OCI-LY1 (cell line): ENCODE results near the gene NLGN3.
A peak's percentile ranks its signal among the peaks of the same experiment; 100 is the strongest.

Source experiments
- H2AFZ ChIP-seq: fragments of 200-600 bp; sonication (generic), shearing (Covaris generic); 2 replicates; pipeline ENCODE4 v1.6.0; 2014; ENCODE audit warnings: antibody characterized with exemption, mild to moderate bottlenecking, low read length
- H3F3A ChIP-seq: fragments of 200-600 bp; sonication (generic), shearing (Covaris generic); 2 replicates; pipeline ENCODE4 v1.6.0; 2014; ENCODE audit warnings: mild to moderate bottlenecking, antibody characterized with exemption, low read length, moderate library complexity; ENCODE audit not compliant: insufficient read depth
- H3K27ac ChIP-seq: fragments of 200-600 bp; sonication (generic); 2 replicates; pipeline ENCODE4 v1.5.1; 2014; ENCODE audit warnings: low read length, mixed run types, mild to moderate bottlenecking, low read depth; ENCODE audit not compliant: poor library complexity, severe bottlenecking
- H3K27me3 ChIP-seq: fragments of 200-600 bp; sonication (generic); 2 replicates; pipeline ENCODE4 v1.6.0; 2014; ENCODE audit warnings: antibody characterized with exemption, mild to moderate bottlenecking, low read length, moderate library complexity; ENCODE audit not compliant: insufficient read depth
- H3K36me3 ChIP-seq: fragments of 200-600 bp; sonication (generic); 2 replicates; pipeline ENCODE4 v1.6.1; 2014; ENCODE audit warnings: mild to moderate bottlenecking, antibody characterized with exemption, low read length, moderate library complexity, mixed read lengths; ENCODE audit not compliant: insufficient read depth
- H3K4me1 ChIP-seq: fragments of 200-600 bp; sonication (generic); 2 replicates; pipeline ENCODE4 v1.5.1; 2014; ENCODE audit warnings: mild to moderate bottlenecking, low read length, moderate library complexity; ENCODE audit not compliant: insufficient read depth, severe bottlenecking
- H3K4me2 ChIP-seq: fragments of 200-600 bp; sonication (generic), shearing (Covaris generic); 2 replicates; pipeline ENCODE4 v1.6.1; 2014; ENCODE audit warnings: low read length
- H3K4me3 ChIP-seq: fragments of 200-600 bp; sonication (generic); 2 replicates; pipeline ENCODE4 v1.5.1; 2014; ENCODE audit warnings: low read length, low read depth, mild to moderate bottlenecking, mixed read lengths; ENCODE audit not compliant: poor library complexity, severe bottlenecking
- H3K79me2 ChIP-seq: fragments of 200-600 bp; shearing (Covaris generic); 2 replicates; pipeline ENCODE4 v1.6.1; 2016; ENCODE audit warnings: mixed run types, low read length, mixed read lengths; ENCODE audit not compliant: insufficient read depth
- H3K9ac ChIP-seq: fragments of 200-600 bp; sonication (generic), shearing (Covaris generic); 2 replicates; pipeline ENCODE4 v1.6.1; 2014; ENCODE audit warnings: mild to moderate bottlenecking, low read length, mixed read lengths
- H3K9me2 ChIP-seq: fragments of 200-600 bp; sonication (generic), shearing (Covaris generic); 2 replicates; pipeline ENCODE4 v1.6.1; 2014; ENCODE audit warnings: low read depth, mild to moderate bottlenecking, low read length, mixed read lengths
- H3K9me3 ChIP-seq: fragments of 200-600 bp; shearing (Covaris generic); 2 replicates; pipeline ENCODE4 v1.6.1; 2014; ENCODE audit warnings: low read length, mixed read lengths
- H4K20me1 ChIP-seq: fragments of 200-600 bp; sonication (generic), shearing (Covaris generic); 2 replicates; pipeline ENCODE4 v1.6.0; 2016; ENCODE audit warnings: mild to moderate bottlenecking, low read length; ENCODE audit not compliant: insufficient read depth
- EZH2 ChIP-seq: fragments of 200-600 bp; sonication (generic), shearing (Covaris generic); IDR thresholded peaks from 2 replicates; pipeline ENCODE4 v1.8.0; 2017; ENCODE audit warnings: borderline replicate concordance, mixed run types, mild to moderate bottlenecking, antibody characterized with exemption, low read length, moderate library complexity, mixed read lengths
- TF ChIP-seq, protein P1 (sequence below): fragments of 200-600 bp; sonication (generic), shearing (Covaris generic); IDR thresholded peaks from 2 replicates; pipeline ENCODE4 v1.5.1; 2017; ENCODE audit warnings: mild to moderate bottlenecking, antibody characterized with exemption, low read length, moderate library complexity, mixed read lengths

NLGN3 gene

DNA sequence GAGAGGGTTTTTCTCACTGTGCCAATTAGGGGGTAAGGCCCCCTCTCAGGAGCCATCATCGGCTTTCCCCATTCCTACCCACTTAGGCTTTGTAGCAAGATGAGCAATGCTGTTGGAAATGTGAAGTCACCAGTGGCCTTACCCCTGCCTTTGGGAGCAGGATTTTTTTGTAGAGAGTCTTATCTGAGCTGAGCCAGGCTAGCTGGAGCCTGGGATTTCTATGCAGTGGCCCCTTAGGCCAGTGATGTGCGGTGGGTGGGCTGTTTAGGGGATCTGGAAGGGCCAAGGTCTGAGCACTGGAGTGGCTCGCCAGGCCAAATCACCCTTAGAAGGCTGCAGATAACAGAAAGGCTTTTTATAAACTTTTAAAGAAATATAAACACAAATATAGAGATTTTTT is 42.3 kb upstream of the NLGN3 start:
- no peak for TF ChIP-seq EZH2
- TF ChIP-seq, protein P1, sequence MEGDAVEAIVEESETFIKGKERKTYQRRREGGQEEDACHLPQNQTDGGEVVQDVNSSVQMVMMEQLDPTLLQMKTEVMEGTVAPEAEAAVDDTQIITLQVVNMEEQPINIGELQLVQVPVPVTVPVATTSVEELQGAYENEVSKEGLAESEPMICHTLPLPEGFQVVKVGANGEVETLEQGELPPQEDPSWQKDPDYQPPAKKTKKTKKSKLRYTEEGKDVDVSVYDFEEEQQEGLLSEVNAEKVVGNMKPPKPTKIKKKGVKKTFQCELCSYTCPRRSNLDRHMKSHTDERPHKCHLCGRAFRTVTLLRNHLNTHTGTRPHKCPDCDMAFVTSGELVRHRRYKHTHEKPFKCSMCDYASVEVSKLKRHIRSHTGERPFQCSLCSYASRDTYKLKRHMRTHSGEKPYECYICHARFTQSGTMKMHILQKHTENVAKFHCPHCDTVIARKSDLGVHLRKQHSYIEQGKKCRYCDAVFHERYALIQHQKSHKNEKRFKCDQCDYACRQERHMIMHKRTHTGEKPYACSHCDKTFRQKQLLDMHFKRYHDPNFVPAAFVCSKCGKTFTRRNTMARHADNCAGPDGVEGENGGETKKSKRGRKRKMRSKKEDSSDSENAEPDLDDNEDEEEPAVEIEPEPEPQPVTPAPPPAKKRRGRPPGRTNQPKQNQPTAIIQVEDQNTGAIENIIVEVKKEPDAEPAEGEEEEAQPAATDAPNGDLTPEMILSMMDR: no peak
- no peaks in the 10 kb centered on the region for H3K79me2 ChIP-seq
- no peak overlapping the region for H3K9ac ChIP-seq
- no peak overlapping the region for H2AFZ ChIP-seq
- H3K27me3 ChIP-seq: no peaks in the 10 kb centered on the region
- H3K9me3 ChIP-seq: no peaks in the 10 kb centered on the region
- H3F3A ChIP-seq: no peaks in the 10 kb centered on the region
- no peak overlapping the region for H3K4me3 ChIP-seq
- H3K27ac ChIP-seq: no peak overlapping the region
- H4K20me1 ChIP-seq: no peaks in the 10 kb centered on the region
- H3K9me2 ChIP-seq: no peaks in the 10 kb centered on the region
- peaks cover 19% of the 10 kb centered on the region for H3K4me1 ChIP-seq
- no peak overlapping the region for H3K4me2 ChIP-seq
- no peaks in the 10 kb centered on the region; the same call in 1 of the 2 replicates for H3K36me3 ChIP-seq

DNA sequence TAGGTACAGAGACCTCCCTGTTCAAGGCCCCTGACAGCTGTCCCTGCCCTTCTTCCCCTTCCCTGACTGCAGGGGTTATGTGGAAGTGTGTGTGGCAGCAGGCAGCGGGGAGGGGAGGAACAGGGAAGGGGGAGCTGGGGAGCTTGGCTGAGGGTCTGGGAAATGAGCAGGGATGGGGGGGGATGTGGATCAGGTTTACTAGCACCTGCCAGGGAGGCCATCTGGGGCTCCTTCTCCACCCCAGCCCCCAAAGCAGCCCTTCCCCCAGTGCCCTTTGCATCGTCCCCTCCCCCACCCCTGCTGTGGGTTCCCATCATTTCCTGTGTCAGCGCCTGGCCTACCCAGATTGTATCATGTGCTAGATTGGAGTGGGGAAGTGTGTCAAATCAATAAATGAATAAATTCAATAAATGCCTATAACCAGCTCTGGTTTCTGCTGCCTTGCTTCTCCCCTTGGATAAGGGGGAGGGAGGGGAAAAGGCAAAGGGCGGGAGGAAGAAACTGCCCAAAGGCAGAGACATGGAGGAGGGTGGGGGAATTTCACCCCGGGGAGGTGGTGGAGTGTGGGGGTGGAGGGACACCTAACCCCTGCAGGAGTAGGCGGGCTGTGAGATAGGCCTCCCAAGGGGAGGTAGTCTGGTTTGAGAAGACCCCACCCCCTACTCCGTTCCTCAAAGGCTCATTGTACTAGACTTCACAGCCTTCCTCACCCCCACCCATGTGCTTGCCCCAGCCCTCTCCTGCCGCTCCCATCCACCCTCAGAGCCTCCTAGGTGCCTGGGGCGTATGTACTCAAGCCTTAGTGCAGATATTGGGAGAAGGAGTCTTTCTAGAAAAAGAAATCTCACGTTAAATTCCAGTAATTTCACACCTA is 41.3 kb upstream of the NLGN3 start:
- Histone ChIP-seq H2AFZ (no peak overlapping the region), H3K4me1 (peaks cover 19% of the 10 kb centered on the region)

DNA sequence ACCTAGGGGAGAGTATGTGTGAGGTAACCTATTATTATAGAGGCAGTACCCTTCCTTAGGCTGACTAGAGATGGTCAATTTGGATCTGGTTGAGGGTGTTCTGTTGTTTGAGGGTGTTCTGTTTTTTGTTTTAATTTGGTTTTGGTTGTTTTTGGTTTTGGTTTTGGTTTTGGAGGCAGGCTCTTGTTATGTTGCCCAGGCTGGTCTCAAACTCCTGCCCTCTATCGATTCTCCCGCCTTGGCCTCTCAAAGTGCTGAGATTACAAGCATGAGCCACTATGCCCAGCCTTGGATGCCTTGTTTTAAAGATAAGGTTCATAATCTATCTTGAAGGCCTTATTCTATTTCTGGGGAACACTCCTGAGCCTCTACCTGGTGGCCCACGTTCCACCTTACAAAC is 39.0 kb upstream of the NLGN3 start:
- H3K27ac ChIP-seq: no peak overlapping the region
- no peaks in the 10 kb centered on the region for H4K20me1 ChIP-seq
- no peaks in the 10 kb centered on the region for H3K27me3 ChIP-seq
- H3K9me2 ChIP-seq: no peaks in the 10 kb centered on the region
- no peak overlapping the region for H2AFZ ChIP-seq
- TF ChIP-seq, protein P1: no peak
- no peak for TF ChIP-seq EZH2
- H3K4me1 ChIP-seq: peaks cover 30% of the 10 kb centered on the region
- no peaks in the 10 kb centered on the region for H3F3A ChIP-seq
- H3K9ac ChIP-seq: no peak overlapping the region
- no peak overlapping the region for H3K4me3 ChIP-seq
- no peaks in the 10 kb centered on the region for H3K9me3 ChIP-seq
- no peak overlapping the region for H3K4me2 ChIP-seq
- no peaks in the 10 kb centered on the region for H3K79me2 ChIP-seq
- peaks cover 24% of the 10 kb centered on the region for H3K36me3 ChIP-seq

More for the DNA sequence above, 41.3 kb upstream of the NLGN3 start:
- Histone ChIP-seq H3K27ac (no peak overlapping the region), H3K9ac (no peak overlapping the region; the same call in 1 of the 2 replicates), H3K79me2 (no peaks in the 10 kb centered on the region), H3K9me3 (no peaks in the 10 kb centered on the region), H4K20me1 (no peaks in the 10 kb centered on the region), H3K4me3 (no peak overlapping the region), H3K36me3 (peaks cover 6% of the 10 kb centered on the region), H3K27me3 (no peaks in the 10 kb centered on the region), H3K9me2 (no peaks in the 10 kb centered on the region), H3K4me2 (peak overlapping the region; percentile 16; the same call in 1 of the 2 replicates), H3F3A (no peaks in the 10 kb centered on the region)
- TF ChIP-seq EZH2: no peak
- TF ChIP-seq, protein P1: no peak
